ENCODE data around the gene NCEH1.

- no peak for TF ChIP-seq CTCF (conservative IDR thresholded peaks at IDR 0.05; ENCODE audit: low read length)
- TF ChIP-seq EZH2phosphoT487 (IDR thresholded peaks at IDR 0.05; ENCODE audit: borderline replicate concordance), result no peak
Observed at GRCh38 chr3:172634948-172635347, 75.9 kb downstream of the NCEH1 start.
